COLO668 (cell line): Measurements from ENCODE around the gene MT1A.
A peak's percentile ranks its signal among the peaks of the same experiment; 100 is the strongest.

Experiments
- DNase-seq: peaks from one replicate; lab custom pipeline; 2025; ENCODE audit not compliant: unreplicated experiment; lab: John Stamatoyannopoulos, UW

The MT1A gene

DNA sequence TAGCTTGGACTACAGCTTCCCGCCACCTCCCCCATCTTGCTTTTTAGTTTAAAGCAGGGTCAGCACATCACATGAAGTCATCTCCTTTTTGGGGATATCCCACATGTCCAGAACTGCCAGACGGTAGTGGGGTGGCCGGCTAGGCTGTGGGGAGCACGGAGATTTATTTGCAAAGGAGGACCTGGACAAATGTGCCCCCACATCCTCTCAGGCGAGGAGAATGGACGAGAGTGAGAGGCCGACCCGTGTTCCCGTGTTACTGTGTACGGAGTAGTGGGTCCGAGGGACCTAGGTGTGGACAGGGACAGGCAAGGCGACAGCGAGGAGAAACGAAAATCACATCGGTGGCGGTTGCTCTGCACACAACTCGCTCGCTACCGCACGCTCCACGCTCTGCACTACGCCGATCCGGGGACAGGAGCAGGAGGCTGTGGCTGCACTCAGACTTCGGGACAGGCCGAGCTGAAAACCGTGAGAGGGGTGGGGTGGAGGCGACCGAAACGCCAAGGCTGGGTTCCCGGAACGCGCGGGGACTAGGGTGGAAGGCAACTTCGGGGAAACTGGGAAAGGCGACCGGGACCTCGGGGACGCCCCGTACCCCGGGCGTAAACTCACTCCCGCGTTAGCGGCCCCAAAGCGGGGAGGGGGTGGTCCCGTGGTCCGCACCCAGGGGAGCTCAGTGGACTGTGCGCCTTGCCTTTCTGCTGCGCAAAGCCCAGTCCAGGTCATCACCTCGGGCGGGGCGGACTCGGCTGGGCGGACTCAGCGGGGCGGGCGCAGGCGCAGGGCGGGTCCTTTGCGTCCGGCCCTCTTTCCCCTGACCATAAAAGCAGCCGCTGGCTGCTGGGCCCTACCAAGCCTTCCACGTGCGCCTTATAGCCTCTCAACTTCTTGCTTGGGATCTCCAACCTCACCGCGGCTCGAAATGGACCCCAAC is at the start of gene MT1A:
TSS of gene MT1A (plus strand) at position 853 of the 937 bp plus-strand sequence. CDS start at position 926, 73 bp downstream.
- no peak for DNase-seq

- DNase-seq: no peak
Observed at GRCh38 chr16:56588781-56589140, 49.7 kb upstream of the MT1A start.

DNA sequence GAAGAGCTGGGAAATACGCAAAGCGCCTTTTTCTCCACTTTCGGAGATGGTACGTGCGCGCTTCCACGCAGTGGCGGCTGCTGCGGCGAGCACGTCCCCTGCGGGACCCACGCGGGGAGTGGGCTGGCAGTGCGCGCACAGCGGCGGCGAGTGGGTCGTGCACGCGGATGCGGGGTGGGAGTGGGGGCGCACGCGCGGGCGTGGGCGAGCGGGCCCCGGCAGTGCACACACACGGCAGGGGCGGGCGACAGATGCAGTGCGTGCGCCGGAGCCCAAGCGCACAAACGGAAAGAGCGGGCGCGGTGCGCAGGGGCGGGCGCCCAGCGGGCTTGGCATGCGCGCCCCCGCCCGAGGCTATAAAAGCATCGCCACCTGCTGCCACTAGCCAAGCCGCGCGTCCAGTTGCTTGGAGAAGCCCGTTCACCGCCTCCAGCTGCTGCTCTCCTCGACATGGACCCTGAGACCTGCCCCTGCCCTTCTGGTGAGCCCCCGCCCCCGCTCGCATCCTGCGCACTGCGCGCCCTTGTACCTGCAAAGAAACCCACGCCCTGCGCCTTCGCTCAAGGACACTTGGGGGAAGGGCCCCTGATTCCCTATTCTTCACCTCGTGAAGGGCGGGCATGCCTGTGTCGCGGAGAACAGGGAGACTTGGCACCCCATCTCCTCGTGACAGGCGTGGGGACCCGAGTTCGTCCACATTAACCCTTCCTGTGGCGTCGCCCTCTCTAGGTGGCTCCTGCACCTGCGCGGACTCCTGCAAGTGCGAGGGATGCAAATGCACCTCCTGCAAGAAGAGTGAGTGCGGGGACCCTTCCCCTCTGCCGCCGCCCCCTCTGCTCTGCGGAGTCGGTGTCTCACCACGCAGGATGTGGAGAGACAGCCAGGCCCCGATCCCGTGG is 49.1 kb upstream of the MT1A start, which contains the start of gene MT3:
TSS of gene MT3 (plus strand) at position 388 of the 899 bp plus-strand sequence. CDS start at position 451, 63 bp downstream.
- DNase-seq: peak; percentile 81

- no peak for DNase-seq
Observed at GRCh38 chr16:56591377-56592060, 46.9 kb upstream of the MT1A start.

DNA sequence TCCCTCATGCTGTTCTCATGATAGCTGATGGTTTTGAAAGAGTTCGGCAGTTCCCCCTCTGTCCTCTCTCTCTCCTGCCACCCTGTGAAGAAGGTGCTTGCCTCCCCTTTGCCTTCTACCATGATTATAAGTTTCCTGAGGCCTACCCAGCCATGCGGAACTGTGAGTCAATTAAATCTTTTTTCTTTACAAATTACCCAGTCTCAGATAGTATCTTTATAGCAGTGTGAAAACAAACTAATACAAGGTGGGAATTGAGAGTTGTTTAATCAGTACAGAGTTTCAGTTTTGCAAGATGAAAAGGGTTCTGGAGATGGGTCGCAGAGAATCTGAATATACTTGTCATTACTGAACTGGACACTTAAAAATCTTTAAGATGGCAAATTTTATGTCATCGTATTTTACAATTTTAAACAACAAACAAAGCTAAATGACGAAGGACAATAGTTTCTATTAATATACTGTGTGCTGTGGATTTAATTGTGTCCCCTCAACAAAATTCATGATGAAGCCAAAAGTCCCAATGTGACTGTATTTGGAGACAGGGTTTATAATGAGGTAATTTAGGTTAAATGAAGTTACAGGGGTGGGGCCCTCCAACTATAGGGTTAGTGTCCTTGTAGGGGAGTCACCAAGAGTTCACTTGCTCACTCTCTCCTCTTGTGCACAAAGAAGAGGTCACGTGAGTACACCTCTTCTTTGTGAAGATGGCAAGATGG is 44.7 kb upstream of the MT1A start:
- DNase-seq: no peak

DNA sequence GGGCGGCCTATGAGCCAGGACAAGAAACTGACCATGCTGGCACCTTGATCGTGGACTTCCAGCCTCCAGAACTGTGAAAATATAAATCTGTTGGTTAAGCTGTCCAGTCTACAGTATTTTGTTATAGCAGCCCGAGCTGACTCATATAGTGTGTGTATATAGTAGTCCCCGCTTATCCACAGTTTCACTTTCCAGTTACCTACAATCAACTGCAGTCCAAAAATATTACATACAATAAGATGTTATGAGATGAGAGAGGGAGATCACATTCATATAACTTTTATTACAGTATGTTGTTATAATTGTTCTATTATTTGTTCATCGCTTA is 44.2 kb upstream of the MT1A start:
- DNase-seq: no peak

GRCh38 chr16:56600398-56600999 is 38.0 kb upstream of the MT1A start:
- peak; percentile 8 for DNase-seq

DNA sequence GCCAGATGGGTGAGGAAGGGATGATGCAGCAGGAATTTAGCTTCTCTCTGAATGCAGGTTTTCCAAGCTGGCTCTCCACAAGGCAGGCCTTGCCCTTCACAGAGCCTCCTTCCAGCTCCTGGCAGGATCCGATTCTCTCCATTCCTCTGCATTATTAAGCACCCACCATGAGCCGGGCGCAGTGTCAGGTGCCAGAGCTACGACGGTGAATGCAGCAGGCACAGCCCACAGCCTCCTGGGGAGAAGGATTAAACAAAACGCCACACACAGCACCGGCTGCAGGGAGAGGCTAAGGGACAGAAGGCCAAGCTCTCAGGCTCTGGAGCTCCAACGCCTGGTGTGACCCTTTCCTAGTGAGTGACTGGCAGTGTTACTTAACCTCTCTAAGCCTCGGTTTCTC is 37.1 kb upstream of the MT1A start:
- DNase-seq: no peak

- peak; percentile 17 for DNase-seq
Observed at GRCh38 chr16:56603589-56603988, 34.9 kb upstream of the MT1A start.

GRCh38 chr16:56604966-56605365 is 33.5 kb upstream of the MT1A start:
- no peak for DNase-seq

- no peak for DNase-seq
Observed at GRCh38 chr16:56605475-56605874, 33.0 kb upstream of the MT1A start.

- no peak for DNase-seq
Observed at GRCh38 chr16:56606071-56606475, 32.4 kb upstream of the MT1A start.

DNA sequence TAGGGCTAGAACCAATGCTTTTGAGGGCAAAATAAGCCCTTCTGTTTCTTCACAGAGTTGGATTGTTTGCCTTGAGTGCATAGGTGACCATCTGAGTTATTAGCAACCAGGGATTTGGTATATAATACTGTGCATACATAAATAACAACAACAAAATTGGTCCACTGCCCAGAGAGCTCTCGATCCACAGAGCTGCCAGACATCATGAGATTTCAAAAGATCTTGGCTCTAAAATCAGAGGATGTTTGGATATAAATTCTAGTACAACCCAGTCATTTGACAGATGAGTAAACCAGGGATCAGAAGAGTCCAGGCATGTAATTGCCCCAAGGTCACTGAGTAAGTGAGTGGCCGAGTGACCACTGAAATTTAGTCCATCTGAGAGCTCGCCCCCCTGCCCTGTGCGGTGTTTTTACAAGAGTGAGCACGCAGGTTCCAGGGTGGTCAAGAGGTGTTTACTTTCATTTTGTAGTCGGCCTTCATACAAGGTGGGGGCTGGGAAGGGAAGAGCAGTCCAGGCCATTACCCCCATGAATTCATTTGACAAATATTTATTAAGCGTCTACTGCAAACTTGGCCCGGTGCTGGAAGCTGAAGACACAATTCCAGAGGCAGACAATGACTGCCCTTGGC is 31.9 kb upstream of the MT1A start:
- no peak for DNase-seq

DNA sequence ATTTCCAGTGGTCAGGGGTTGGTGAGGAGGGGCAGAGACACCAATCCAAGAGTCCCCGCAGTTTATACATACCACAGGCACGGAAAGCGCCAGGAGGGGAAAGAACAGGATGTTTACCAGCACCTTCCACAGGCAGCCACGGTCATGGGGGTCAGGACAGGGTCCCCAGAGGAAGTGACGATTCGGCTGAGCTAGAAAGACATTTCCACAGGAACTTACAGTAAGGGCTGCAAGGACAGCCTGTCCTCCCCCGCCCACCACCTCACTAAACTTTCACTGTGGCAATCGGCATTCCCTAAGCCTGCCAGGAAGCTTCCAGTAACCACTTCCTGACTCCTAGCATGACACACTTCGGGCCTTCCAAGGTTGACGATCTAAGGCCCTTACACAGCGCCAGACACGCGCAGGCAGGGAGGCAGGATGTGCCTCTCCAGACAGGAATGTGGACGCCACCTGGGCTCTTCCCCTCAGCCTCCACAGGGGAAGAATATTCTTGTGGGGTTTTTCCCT is 31.3 kb upstream of the MT1A start:
- no peak for DNase-seq

- DNase-seq: no peak
Observed at GRCh38 chr16:56607675-56608042, 30.8 kb upstream of the MT1A start.

DNA sequence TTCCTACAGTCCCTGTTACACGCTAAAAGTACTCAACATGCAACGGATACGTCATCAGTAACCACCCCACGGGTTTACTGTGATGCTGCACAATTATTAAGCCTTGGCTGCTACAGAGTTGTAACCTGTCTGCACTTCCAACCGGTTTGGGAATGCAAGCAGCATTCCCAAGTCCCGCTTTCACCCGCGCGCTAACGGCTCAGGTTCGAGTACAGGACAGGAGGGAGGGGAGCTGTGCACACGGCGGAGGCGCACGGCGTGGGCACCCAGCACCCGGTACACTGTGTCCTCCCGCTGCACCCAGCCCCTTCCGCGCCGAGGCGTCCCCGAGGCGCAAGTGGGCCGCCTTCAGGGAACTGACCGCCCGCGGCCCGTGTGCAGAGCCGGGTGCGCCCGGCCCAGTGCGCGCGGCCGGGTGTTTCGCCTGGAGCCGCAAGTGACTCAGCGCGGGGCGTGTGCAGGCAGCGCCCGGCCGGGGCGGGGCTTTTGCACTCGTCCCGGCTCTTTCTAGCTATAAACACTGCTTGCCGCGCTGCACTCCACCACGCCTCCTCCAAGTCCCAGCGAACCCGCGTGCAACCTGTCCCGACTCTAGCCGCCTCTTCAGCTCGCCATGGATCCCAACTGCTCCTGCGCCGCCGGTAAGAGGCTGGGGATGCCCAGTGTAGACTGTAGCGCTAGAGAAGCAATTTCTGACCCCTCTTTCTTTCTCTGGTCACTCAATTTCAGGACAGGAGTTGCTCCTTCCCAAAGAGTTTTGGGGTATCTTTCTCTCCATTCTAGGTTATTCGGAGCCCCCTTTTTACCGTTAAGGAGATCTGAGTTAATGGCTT is 30.2 kb upstream of the MT1A start, which contains the start of gene MT2A:
TSS of gene MT2A (plus strand) at position 542 of the 833 bp plus-strand sequence. CDS start at position 614, 72 bp downstream.
- peak; percentile 95 for DNase-seq

DNA sequence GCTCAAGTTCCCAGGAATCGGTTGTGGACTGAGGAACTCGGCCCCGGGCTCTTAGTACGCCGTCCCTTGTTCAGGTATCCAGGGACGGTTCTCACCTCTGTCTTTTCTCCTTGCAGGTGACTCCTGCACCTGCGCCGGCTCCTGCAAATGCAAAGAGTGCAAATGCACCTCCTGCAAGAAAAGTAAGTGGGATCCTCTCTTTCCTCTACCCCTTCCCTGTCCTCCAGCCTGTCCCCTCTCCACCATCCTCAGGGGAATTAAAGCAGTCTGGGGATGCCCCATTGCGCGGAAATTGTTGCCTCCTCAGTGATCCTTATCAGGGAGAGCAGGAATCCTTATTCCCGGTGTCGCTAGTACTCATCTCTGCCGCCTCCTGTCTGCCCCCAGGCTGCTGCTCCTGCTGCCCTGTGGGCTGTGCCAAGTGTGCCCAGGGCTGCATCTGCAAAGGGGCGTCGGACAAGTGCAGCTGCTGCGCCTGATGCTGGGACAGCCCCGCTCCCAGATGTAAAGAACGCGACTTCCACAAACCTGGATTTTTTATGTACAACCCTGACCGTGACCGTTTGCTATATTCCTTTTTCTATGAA is 29.5 kb upstream of the MT1A start:
- no peak for DNase-seq

GRCh38 chr16:56609463-56609921 is 29.0 kb upstream of the MT1A start:
- peak; percentile 17 for DNase-seq
